DOHH2 (cell line): ENCODE measurements around the gene DALRD3.

Experiments used
- CTCF ChIP-seq: fragments of 200-600 bp; sonication (generic); IDR thresholded peaks from one replicate; pipeline ENCODE4 v1.5.1; 2014; ENCODE audit warnings: antibody characterized with exemption, mild to moderate bottlenecking, low read depth, low read length; ENCODE audit not compliant: poor library complexity, severe bottlenecking
- EZH2phosphoT487 ChIP-seq: fragments of 200-600 bp; sonication (generic); IDR thresholded peaks from 2 replicates; pipeline ENCODE4 v1.6.1; 2017; ENCODE audit warnings: borderline replicate concordance, mild to moderate bottlenecking, antibody characterized with exemption, low read length, moderate library complexity, mixed read lengths

GRCh38 chr3:49032646-49033304, 14.4 kb upstream of the DALRD3 start:
- TF ChIP-seq CTCF (no peak), EZH2phosphoT487 (no peak)
